Measurements from ENCODE around the gene C10orf71.

- TF ChIP-seq, protein P1, sequence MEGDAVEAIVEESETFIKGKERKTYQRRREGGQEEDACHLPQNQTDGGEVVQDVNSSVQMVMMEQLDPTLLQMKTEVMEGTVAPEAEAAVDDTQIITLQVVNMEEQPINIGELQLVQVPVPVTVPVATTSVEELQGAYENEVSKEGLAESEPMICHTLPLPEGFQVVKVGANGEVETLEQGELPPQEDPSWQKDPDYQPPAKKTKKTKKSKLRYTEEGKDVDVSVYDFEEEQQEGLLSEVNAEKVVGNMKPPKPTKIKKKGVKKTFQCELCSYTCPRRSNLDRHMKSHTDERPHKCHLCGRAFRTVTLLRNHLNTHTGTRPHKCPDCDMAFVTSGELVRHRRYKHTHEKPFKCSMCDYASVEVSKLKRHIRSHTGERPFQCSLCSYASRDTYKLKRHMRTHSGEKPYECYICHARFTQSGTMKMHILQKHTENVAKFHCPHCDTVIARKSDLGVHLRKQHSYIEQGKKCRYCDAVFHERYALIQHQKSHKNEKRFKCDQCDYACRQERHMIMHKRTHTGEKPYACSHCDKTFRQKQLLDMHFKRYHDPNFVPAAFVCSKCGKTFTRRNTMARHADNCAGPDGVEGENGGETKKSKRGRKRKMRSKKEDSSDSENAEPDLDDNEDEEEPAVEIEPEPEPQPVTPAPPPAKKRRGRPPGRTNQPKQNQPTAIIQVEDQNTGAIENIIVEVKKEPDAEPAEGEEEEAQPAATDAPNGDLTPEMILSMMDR (conservative IDR thresholded peaks at IDR 0.05; ENCODE audit: low read depth, low read length) = no peak
- TF ChIP-seq EZH2 (IDR thresholded peaks at IDR 0.05; ENCODE audit: borderline replicate concordance, low read depth, low read length, poor library complexity, severe bottlenecking) = no peak
Measured at GRCh38 chr10:49332768-49333167, 33.8 kb downstream of the C10orf71 start.
